A549 (cell line): ENCODE results near the gene CEP112.

Source experiments
- CEBPB ChIP-seq, 2 experiments: fragments of >200 bp in 1 of 2; sonication (Bioruptor Twin) in 1 of 2; formaldehyde crosslinking in 1 of 2; IDR thresholded peaks; 2 replicates each; pipeline ENCODE4 v1.6.1; 2012 to 2016
- EHMT2 ChIP-seq: fragments of 200-600 bp; sonication (generic); IDR thresholded peaks from 2 replicates; pipeline ENCODE4 v1.6.1; 2016; ENCODE audit warnings: antibody characterized with exemption, low read depth, mild to moderate bottlenecking, moderate library complexity
- MAFK ChIP-seq: fragments of 450-650 bp; IDR thresholded peaks from 2 replicates; pipeline ENCODE4 v1.6.1; 2014; ENCODE audit not compliant: partially characterized antibody
- POLR2A ChIP-seq: IDR thresholded peaks from 2 replicates; pipeline ENCODE4 v1.6.1; 2012; ENCODE audit warnings: mild to moderate bottlenecking, low read length
- TF ChIP-seq, protein P1 (sequence below): fragments of >200 bp; sonication (Bioruptor Twin); formaldehyde crosslinking; IDR thresholded peaks from 3 replicates; pipeline ENCODE4 v1.5.1; 2016
- TF ChIP-seq, protein P2 (sequence below): fragments of 250-450 bp; sonication (Bioruptor Pico); IDR thresholded peaks from 2 replicates; pipeline ENCODE4 v1.5.0; 2020; ENCODE audit warnings: low read depth, mild to moderate bottlenecking, moderate library complexity

DNA sequence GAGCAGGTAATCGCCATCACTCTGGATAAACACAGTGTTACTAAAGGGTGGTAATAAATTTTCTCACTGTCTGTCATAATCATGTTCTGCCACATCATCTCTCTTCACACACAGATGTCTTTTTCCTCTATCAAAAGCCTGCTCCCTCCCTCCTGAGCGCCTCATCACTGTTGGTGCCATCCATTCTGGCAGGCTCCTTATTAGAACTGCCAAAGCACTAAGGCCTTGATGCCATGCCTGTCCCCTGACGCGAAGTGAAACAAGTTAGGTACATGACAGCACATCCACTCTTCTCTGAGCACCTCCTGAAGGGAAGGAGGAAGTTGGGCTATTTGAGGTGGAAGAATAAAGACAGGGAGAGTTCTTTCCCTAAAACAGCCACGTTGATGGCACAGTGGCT is 592.3 kb downstream of the CEP112 start:
- TF ChIP-seq, protein P1, sequence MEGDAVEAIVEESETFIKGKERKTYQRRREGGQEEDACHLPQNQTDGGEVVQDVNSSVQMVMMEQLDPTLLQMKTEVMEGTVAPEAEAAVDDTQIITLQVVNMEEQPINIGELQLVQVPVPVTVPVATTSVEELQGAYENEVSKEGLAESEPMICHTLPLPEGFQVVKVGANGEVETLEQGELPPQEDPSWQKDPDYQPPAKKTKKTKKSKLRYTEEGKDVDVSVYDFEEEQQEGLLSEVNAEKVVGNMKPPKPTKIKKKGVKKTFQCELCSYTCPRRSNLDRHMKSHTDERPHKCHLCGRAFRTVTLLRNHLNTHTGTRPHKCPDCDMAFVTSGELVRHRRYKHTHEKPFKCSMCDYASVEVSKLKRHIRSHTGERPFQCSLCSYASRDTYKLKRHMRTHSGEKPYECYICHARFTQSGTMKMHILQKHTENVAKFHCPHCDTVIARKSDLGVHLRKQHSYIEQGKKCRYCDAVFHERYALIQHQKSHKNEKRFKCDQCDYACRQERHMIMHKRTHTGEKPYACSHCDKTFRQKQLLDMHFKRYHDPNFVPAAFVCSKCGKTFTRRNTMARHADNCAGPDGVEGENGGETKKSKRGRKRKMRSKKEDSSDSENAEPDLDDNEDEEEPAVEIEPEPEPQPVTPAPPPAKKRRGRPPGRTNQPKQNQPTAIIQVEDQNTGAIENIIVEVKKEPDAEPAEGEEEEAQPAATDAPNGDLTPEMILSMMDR, result no peak
- TF ChIP-seq, protein P2, sequence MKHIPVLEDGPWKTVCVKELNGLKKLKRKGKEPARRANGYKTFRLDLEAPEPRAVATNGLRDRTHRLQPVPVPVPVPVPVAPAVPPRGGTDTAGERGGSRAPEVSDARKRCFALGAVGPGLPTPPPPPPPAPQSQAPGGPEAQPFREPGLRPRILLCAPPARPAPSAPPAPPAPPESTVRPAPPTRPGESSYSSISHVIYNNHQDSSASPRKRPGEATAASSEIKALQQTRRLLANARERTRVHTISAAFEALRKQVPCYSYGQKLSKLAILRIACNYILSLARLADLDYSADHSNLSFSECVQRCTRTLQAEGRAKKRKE (CRISPR knock-in tag), result no peak
- TF ChIP-seq POLR2A (no peak), EHMT2 (no peak), CEBPB (IDR thresholded peaks at IDR 0.05) (no peak), MAFK (no peak)
